ENCODE results near the gene ZNF503. TPM values are rescaled to one million over a fixed set of nuclear protein-coding genes. Genes with fewer than 3 reads are reported as not detected.

ZNF503 gene
- total RNA-seq, 1 experiment from 2014 or later, result 1.5 TPM

DNA sequence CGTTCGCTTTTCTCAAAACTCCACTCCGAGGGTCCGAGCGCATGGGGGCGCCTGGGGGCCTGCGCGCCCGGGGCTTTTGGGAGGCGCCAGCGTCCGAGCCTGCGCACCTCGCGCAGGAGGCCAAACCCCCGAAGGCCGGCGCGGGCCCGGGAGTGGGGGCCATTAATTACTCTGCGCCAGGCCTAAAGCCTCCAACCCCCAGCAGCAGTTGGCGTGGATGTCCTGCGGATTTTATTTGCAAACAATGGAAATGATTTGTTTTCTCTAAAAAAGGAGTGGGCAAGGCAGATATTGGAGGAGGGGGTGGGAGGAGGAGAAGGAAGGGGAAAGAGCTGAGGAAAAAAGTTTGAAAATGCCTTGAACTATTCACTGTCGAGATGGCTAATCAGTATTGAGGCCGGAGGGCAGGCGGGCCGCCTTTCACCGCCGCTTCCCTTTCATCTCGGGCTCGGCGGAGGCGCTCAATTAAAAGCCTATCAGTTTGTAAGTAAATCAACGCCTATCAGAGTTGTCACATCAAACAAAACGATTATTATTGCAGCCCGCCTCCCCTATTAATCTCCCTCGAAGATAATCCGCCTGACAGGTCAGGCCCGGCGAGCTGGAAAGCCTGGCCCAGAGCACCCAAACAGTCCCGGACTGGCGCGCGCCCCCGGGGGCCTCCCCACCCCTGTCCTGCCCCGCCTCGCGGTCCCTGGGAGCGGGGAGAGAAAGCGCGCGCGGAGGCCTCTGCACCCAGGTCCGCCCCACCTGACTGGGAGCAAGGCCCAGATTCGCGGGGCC lies 3.4 kb upstream of the ZNF503 start:
- H2AFZ ChIP-seq, result peak overlapping the region; percentile 84
- peaks cover 5% of the 10 kb centered on the region; the same call in 1 of the 2 replicates for H4K20me1 ChIP-seq (ENCODE audit: insufficient read depth)
- BruUV-seq (replicated peaks), result no TSS peak
- no peaks in the 10 kb centered on the region for H3K27me3 ChIP-seq (ENCODE audit: insufficient read depth, low read depth)
- TF ChIP-seq, protein P1, sequence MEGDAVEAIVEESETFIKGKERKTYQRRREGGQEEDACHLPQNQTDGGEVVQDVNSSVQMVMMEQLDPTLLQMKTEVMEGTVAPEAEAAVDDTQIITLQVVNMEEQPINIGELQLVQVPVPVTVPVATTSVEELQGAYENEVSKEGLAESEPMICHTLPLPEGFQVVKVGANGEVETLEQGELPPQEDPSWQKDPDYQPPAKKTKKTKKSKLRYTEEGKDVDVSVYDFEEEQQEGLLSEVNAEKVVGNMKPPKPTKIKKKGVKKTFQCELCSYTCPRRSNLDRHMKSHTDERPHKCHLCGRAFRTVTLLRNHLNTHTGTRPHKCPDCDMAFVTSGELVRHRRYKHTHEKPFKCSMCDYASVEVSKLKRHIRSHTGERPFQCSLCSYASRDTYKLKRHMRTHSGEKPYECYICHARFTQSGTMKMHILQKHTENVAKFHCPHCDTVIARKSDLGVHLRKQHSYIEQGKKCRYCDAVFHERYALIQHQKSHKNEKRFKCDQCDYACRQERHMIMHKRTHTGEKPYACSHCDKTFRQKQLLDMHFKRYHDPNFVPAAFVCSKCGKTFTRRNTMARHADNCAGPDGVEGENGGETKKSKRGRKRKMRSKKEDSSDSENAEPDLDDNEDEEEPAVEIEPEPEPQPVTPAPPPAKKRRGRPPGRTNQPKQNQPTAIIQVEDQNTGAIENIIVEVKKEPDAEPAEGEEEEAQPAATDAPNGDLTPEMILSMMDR (conservative IDR thresholded peaks at IDR 0.05), result no peak
- intact Hi-C loops (cut with micrococcal nuclease; ENCODE audit: unreplicated experiment), result loop anchor here (5.0 to 10.0 kb wide), 3 partner anchors 520 to 1710 kb away; no protein-coding TSS in a partner anchor
- H3K79me2 ChIP-seq (ENCODE audit: low read depth), result peaks cover 74% of the 10 kb centered on the region
- DNase-seq, result peak in 1 of 2 experiments; percentile 52
- H3K36me3 ChIP-seq (ENCODE audit: low read depth), result peaks cover 5% of the 10 kb centered on the region; the same call in 1 of the 2 replicates
- H3K4me3 ChIP-seq, result peak overlapping the region; percentile 84
- H3K9me2 ChIP-seq (ENCODE audit: insufficient read depth), result no peaks in the 10 kb centered on the region
- peak overlapping the region; percentile 88 for H3K4me2 ChIP-seq
- CTCF ChIA-PET, result interaction anchor here (0.6 kb wide), 1 partner anchor 624 kb away, joined by 3 read pairs; no protein-coding TSS in a partner anchor
- peaks cover 31% of the 10 kb centered on the region for H3F3A ChIP-seq (ENCODE audit: insufficient read depth, low read depth)
- peak overlapping the region; percentile 90 for H3K27ac ChIP-seq
- H3K9me3 ChIP-seq (ENCODE audit: insufficient read depth, low read depth), result no peaks in the 10 kb centered on the region
- H3K4me1 ChIP-seq (replicated peaks; ENCODE audit: insufficient read depth), result peaks cover 12% of the 10 kb centered on the region
- POLR2A ChIA-PET (ENCODE audit: unreplicated experiment), result no interaction called here

DNA sequence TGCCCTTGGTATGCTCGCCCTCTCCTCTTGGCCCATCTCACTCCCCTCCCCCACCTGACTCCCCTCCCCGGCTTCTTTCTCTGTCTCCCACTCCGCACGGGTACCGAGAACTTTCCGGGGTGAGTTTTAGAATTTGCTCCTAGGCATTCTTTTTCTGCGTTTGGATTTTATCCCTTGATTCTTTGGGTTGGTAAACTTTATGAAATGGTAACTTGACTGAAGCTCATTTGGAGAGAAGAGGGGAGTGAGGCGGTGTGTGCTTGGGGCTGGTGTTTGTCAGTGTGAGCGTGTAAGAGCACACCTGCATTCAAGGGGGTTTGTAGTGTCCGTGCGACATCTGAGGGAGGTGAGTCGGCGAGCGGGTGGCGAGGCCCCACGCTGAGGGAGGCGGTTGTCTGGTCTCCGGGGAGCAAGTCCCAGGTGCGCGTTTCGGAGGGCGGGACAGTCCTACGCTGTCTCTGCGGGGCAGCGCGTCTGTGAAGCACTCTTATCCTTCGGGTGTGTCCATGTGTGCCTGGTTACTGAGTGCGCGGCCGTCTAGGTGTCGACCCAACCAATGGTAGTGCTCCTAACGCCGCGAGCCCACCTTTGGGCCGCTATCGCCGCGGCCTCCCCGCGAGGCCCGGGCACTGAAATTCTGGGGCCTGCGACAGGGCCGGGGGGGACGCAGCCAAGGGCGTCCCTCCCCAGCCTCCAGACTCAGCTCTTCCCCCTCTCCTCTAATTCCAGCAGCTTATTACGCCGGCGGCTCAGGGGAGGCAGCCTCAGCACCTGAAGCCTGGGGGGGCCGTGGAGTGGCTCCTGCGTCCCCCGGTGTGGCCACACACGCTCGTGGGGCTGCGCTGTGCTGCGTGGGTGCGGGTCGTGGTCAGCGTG lies 2.6 kb upstream of the ZNF503 start:
- BruUV-seq (replicated peaks), result no TSS peak
- intact Hi-C loops (cut with micrococcal nuclease; ENCODE audit: unreplicated experiment), result loop anchor here (2.0 to 10.0 kb wide), 4 partner anchors 521 to 1711 kb away; no protein-coding TSS in a partner anchor
- Histone ChIP-seq H3K4me2 (peak overlapping the region; percentile 88), H3K4me3 (peak overlapping the region; percentile 84), H2AFZ (peak overlapping the region; percentile 84), H3K9me2 (ENCODE audit: insufficient read depth) (no peaks in the 10 kb centered on the region), H3K79me2 (ENCODE audit: low read depth) (peaks cover 83% of the 10 kb centered on the region), H4K20me1 (ENCODE audit: insufficient read depth) (peaks cover 5% of the 10 kb centered on the region; the same call in 1 of the 2 replicates), H3K27ac (peak overlapping the region; percentile 90), H3K27me3 (ENCODE audit: insufficient read depth, low read depth) (no peaks in the 10 kb centered on the region), H3K36me3 (ENCODE audit: low read depth) (peaks cover 5% of the 10 kb centered on the region; the same call in 1 of the 2 replicates), H3F3A (ENCODE audit: insufficient read depth, low read depth) (peaks cover 31% of the 10 kb centered on the region), H3K4me1 (replicated peaks; ENCODE audit: insufficient read depth) (peaks cover 8% of the 10 kb centered on the region), H3K9me3 (ENCODE audit: insufficient read depth, low read depth) (no peaks in the 10 kb centered on the region)
- DNase-seq, result peak in 1 of 2 experiments; percentile 68
- POLR2A ChIA-PET (ENCODE audit: unreplicated experiment), result no interaction called here
- TF ChIP-seq EZH2 (IDR thresholded peaks at IDR 0.05; ENCODE audit: low read depth), result no peak
- TF ChIP-seq, protein P1 (conservative IDR thresholded peaks at IDR 0.05), result no peak; the same call in 1 of the 2 replicates
- CTCF ChIA-PET, result no interaction called here
